ENCODE results near the gene AGO4. TPM values are rescaled to one million over a fixed set of nuclear protein-coding genes. Genes with fewer than 3 reads are reported as not detected.

Gene AGO4
- total RNA-seq, 1 donor from 2014 or later: 5.6 TPM

DNA sequence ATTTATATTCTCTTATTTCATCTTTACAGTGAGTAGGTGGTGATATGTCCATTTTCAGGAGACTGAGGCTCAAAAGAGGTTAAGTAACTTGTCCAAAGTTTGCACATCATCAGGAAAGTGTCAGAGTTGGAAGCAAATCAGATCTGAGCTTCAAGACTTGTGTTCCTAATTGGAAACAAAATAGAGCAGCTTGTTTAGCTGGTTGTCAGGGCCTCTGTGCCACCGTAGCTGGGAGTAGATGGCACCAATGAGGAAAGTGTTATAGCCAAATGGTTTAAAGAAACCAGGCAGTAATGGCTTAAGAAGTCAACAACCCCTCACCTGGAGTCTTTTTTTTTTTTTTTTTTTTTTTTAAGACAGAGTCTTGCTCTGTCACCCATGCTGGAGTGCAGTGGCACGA, 94.9 kb downstream of the AGO4 start:
- no peak for ATAC-seq

Other genes with a start within 250 kb of the AGO4 start
- gene TFAP2E, start 234.7 kb upstream of the AGO4 start, total RNA-seq: 1.1 TPM
- 54.6 TPM for gene PSMB2, start 166.5 kb upstream of the AGO4 start, total RNA-seq
- gene C1orf216, start 89.1 kb upstream of the AGO4 start, total RNA-seq: 1.4 TPM
- 4.1 TPM for gene CLSPN, start 38.0 kb upstream of the AGO4 start, total RNA-seq
- 14.8 TPM for gene AGO1, start 75.2 kb downstream of the AGO4 start, total RNA-seq
- 12.1 TPM for gene AGO3, start 123.1 kb downstream of the AGO4 start, total RNA-seq